Neural progenitor cell (in vitro differentiated cells): Measurements from ENCODE around the gene RTN1. TPM values are rescaled to one million over a fixed set of nuclear protein-coding genes. Genes with fewer than 3 reads are reported as not detected.

Experiments used
- DNase-seq: peaks from one replicate; pipeline ENCODE4 v3.0.0-alpha.2; 2016; ENCODE audit warnings: low spot score
- H2AFZ ChIP-seq: fragments of 200-600 bp; sonication (generic); replicated peaks from 2 replicates; pipeline ENCODE4 v1.6.1; 2016; ENCODE audit warnings: antibody characterized with exemption
- H3F3A ChIP-seq: fragments of 200-600 bp; sonication (generic); 2 replicates; pipeline ENCODE4 v1.6.1; 2016; ENCODE audit warnings: antibody characterized with exemption, low read depth
- H3K27ac ChIP-seq: fragments of 200-600 bp; sonication (generic); 2 replicates; pipeline ENCODE4 v1.5.1; 2016; ENCODE audit warnings: mild to moderate bottlenecking
- H3K27me3 ChIP-seq: fragments of 200-600 bp; sonication (generic); 2 replicates; pipeline ENCODE4 v1.6.1; 2016; ENCODE audit warnings: mild to moderate bottlenecking, moderate library complexity
- H3K36me3 ChIP-seq: fragments of 200-600 bp; sonication (generic); 2 replicates; pipeline ENCODE4 v1.5.1; 2016
- H3K4me1 ChIP-seq: fragments of 200-600 bp; sonication (generic); 2 replicates; pipeline ENCODE4 v1.6.1; 2016; ENCODE audit warnings: mixed run types
- H3K4me2 ChIP-seq: fragments of 200-600 bp; sonication (generic); 2 replicates; pipeline ENCODE4 v1.6.1; 2016
- H3K4me3 ChIP-seq: fragments of 200-600 bp; sonication (generic); 2 replicates; pipeline ENCODE4 v1.5.1; 2016
- H3K79me2 ChIP-seq: fragments of 200-600 bp; sonication (generic); 2 replicates; pipeline ENCODE4 v1.6.1; 2016; ENCODE audit warnings: low read depth
- H3K9ac ChIP-seq: fragments of 200-600 bp; sonication (generic); 2 replicates; pipeline ENCODE4 v1.6.1; 2016
- H3K9me3 ChIP-seq: fragments of 200-600 bp; sonication (generic); 2 replicates; pipeline ENCODE4 v1.5.1; 2016; ENCODE audit warnings: low read depth
- H4K20me1 ChIP-seq: fragments of 200-600 bp; sonication (generic); 2 replicates; pipeline ENCODE4 v1.6.1; 2016; ENCODE audit warnings: low read depth
- H3K27ac Mint-ChIP-seq: 3 replicates; pipeline ENCODE4 v1.8.0; 2021; ENCODE audit warnings: mixed read lengths
- H3K27me3 Mint-ChIP-seq: 2 replicates; pipeline ENCODE4 v1.8.0; 2022; ENCODE audit warnings: low read depth, mild to moderate bottlenecking, inconsistent platforms, moderate library complexity, mixed read lengths; ENCODE audit not compliant: insufficient read depth
- H3K36me3 Mint-ChIP-seq: 3 replicates; pipeline ENCODE4 v1.8.0; 2021; ENCODE audit warnings: mixed read lengths
- H3K4me1 Mint-ChIP-seq: 3 replicates; pipeline ENCODE4 v1.8.0; 2021; ENCODE audit warnings: mixed read lengths
- H3K4me3 Mint-ChIP-seq: 3 replicates; pipeline ENCODE4 v1.8.0; 2021; ENCODE audit warnings: mild to moderate bottlenecking, moderate library complexity, mixed read lengths
- H3K9me3 Mint-ChIP-seq: 3 replicates; pipeline ENCODE4 v1.8.0; 2020; ENCODE audit warnings: mixed read lengths
- CTCF ChIP-seq: fragments of 200-600 bp; sonication (generic); IDR thresholded peaks from 2 replicates; pipeline ENCODE4 v1.5.1; 2017; ENCODE audit warnings: antibody characterized with exemption, mild to moderate bottlenecking
- EZH2 ChIP-seq: fragments of 200-600 bp; sonication (generic); IDR thresholded peaks from 2 replicates; pipeline ENCODE4 v1.6.1; 2017; ENCODE audit warnings: antibody characterized with exemption, mild to moderate bottlenecking, moderate library complexity
- EZH2phosphoT487 ChIP-seq: fragments of 200-600 bp; sonication (generic); IDR thresholded peaks from 2 replicates; pipeline ENCODE4 v1.6.1; 2017; ENCODE audit warnings: antibody characterized with exemption
- total RNA-seq: library from RNA; depleted of rRNA; stranded (reverse); fragments of >200 nt; gene quantifications from 2 replicates; pipeline ENCODE4 v1.2.3, GENCODE V29; 2015; ENCODE audit warnings: low replicate concordance

RTN1 gene
- total RNA-seq, 1 donor from 2014 or later: 7.7 TPM

DNA sequence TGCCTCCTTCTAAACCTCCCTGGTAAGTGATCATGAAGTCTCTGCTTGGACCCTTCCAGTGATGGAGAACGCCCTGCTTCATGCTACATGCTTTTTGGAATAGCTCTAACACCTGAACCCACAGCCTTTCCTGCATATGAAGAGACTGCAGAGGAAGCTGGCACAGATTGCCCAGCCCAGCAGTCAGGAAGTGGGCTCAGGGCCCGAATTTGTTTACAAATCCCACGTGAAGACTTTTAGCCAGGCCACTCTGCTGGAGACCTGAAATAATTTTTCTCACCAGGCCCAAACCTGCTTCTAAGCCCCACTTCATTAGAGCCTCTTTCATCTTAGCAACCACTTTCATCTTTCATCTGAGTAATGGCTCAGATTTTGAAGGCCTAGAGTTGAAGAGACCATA is 22.9 kb downstream of the RTN1 start:
- no peaks in the 10 kb centered on the region for H3K27me3 Mint-ChIP-seq
- no peak overlapping the region for H3K4me3 Mint-ChIP-seq

DNA sequence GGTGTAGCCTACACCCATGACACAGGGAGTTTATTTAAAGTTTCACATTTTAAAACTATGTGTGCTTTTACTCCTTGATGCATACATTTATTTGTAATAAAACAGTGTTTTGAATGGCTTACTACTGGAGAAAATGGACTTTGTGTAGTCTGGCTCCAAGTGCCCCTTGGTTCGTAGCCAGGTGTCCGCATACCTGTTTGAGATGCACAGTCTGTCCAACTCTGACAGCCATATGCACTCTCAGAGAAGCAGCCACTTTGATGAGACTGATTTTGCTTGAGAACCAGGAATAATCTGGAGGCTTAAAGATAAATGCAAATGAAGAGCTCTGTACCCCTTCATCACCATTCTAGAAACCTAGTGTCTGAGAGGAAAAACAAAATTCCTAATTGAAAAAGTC is 24.0 kb downstream of the RTN1 start:
- Histone ChIP-seq H3F3A (no peaks in the 10 kb centered on the region), H3K27me3 (no peaks in the 10 kb centered on the region), H3K4me1 (no peaks in the 10 kb centered on the region), H3K9ac (no peak overlapping the region), H3K9me3 (no peaks in the 10 kb centered on the region), H3K79me2 (no peaks in the 10 kb centered on the region), H4K20me1 (no peaks in the 10 kb centered on the region), H3K36me3 (no peaks in the 10 kb centered on the region), H3K4me3 (no peak overlapping the region), H2AFZ (no peak overlapping the region), H3K4me2 (no peak overlapping the region), H3K27ac (no peak overlapping the region)
- H3K4me3 Mint-ChIP-seq: no peak overlapping the region
- no peaks in the 10 kb centered on the region for H3K4me1 Mint-ChIP-seq
- no peaks in the 10 kb centered on the region for H3K36me3 Mint-ChIP-seq
- DNase-seq: no peak
- TF ChIP-seq EZH2 (no peak), CTCF (no peak), EZH2phosphoT487 (no peak)
- H3K27me3 Mint-ChIP-seq: no peaks in the 10 kb centered on the region
- no peak overlapping the region for H3K27ac Mint-ChIP-seq
- no peaks in the 10 kb centered on the region for H3K9me3 Mint-ChIP-seq

More for the DNA sequence above, 22.9 kb downstream of the RTN1 start:
- H3K4me1 Mint-ChIP-seq: no peaks in the 10 kb centered on the region
- no peaks in the 10 kb centered on the region for H3K9me3 Mint-ChIP-seq
- no peaks in the 10 kb centered on the region for H3K36me3 Mint-ChIP-seq
- Histone ChIP-seq H2AFZ (peak overlapping the region; percentile 5), H4K20me1 (no peaks in the 10 kb centered on the region), H3K4me3 (no peak overlapping the region), H3K36me3 (no peaks in the 10 kb centered on the region), H3F3A (no peaks in the 10 kb centered on the region), H3K4me2 (no peak overlapping the region), H3K27ac (no peak overlapping the region), H3K9me3 (no peaks in the 10 kb centered on the region), H3K9ac (no peak overlapping the region), H3K79me2 (no peaks in the 10 kb centered on the region), H3K27me3 (no peaks in the 10 kb centered on the region), H3K4me1 (no peaks in the 10 kb centered on the region)
- DNase-seq: no peak
- no peak overlapping the region for H3K27ac Mint-ChIP-seq
- TF ChIP-seq EZH2phosphoT487: no peak
- TF ChIP-seq CTCF: no peak
- no peak for TF ChIP-seq EZH2

DNA sequence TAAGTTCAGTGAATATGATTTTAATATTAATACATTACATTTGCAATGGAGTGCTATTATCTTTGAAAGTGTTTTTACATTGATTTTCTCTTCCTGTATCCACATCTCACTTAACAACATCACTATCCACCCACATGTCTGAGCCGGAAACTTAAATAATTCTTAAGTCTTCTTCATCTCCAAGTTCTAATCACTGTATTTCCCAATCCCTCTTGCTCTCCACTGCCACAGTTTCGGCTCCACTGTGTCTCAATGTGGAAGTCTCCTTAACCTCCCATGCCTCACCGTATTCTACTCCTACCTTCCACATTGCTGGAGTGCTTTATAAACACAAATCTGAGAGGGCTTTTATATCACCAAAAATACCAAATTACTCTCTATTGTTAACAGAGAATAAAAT is 25.3 kb downstream of the RTN1 start:
- Histone ChIP-seq H3K4me2 (no peak overlapping the region), H3K36me3 (no peaks in the 10 kb centered on the region), H3K4me3 (no peak overlapping the region), H3K27ac (no peak overlapping the region), H3F3A (no peaks in the 10 kb centered on the region), H4K20me1 (no peaks in the 10 kb centered on the region), H3K79me2 (no peaks in the 10 kb centered on the region), H3K27me3 (no peaks in the 10 kb centered on the region), H3K9ac (no peak overlapping the region), H2AFZ (no peak overlapping the region), H3K4me1 (no peaks in the 10 kb centered on the region), H3K9me3 (no peaks in the 10 kb centered on the region)
- Mint-ChIP-seq H3K9me3 (no peaks in the 10 kb centered on the region), H3K36me3 (no peaks in the 10 kb centered on the region), H3K27ac (no peak overlapping the region), H3K4me1 (no peaks in the 10 kb centered on the region), H3K27me3 (no peaks in the 10 kb centered on the region), H3K4me3 (no peak overlapping the region)
- no peak for TF ChIP-seq EZH2phosphoT487
- no peak for TF ChIP-seq EZH2
- TF ChIP-seq CTCF: no peak
- no peak for DNase-seq
